Endothelial cell of umbilical vein (primary cell): Measurements from ENCODE around the gene KIAA1549. TPM values are rescaled to one million over a fixed set of nuclear protein-coding genes. Genes with fewer than 3 reads are reported as not detected.

ENCODE experiments used
- BruUV-seq: library from RNA; stranded (reverse); fragments of 400-500 nt; replicated peaks from 2 replicates; lab custom pipeline; 2021; lab: Mats Ljungman, UMichigan
- CTCF ChIA-PET: fragments of 300-600, 350-600 bp; sonication (Branson Sonifier 250); formaldehyde crosslinking; loops from one replicate; lab custom pipeline; 2021; ENCODE audit warnings: antibody characterized with exemption, inconsistent platforms; lab: Charles Lee
- POLR2A ChIA-PET: fragments of 300-600, 350-600 bp; sonication (Branson Sonifier 250); formaldehyde crosslinking; loops from one replicate; lab custom pipeline; 2021; ENCODE audit warnings: antibody characterized with exemption, inconsistent platforms; lab: Charles Lee
- DNase-seq: peaks from one replicate; pipeline ENCODE4 v3.0.0-alpha.2; 2011; ENCODE audit warnings: low read depth, low spot score
- FAIRE-seq: peaks from 2 replicates; lab custom pipeline; 2011; peaks lifted over from hg19 to GRCh38; lab: Jason Lieb, UNC
- H2AFZ ChIP-seq: 2 replicates; pipeline ENCODE4 v1.6.0; 2012; ENCODE audit warnings: low read depth, low read length, control low read depth, inconsistent platforms
- H3K27ac ChIP-seq: 2 replicates; pipeline ENCODE4 v1.5.1; 2011; ENCODE audit warnings: low read depth, mild to moderate bottlenecking, control low read depth, low read length, moderate library complexity; ENCODE audit not compliant: insufficient read depth
- H3K27me3 ChIP-seq, 2 experiments: 2 replicates each; pipeline versions ENCODE4 v1.6.0 to v1.6.1; 2011; ENCODE audit warnings: low read length in 2 of 2, mixed read lengths in 1 of 2; ENCODE audit not compliant: control insufficient read depth in 2 of 2, insufficient read depth in 2 of 2
- H3K36me3 ChIP-seq, 2 experiments: 2 replicates in 1 of 2; 3 replicates in 1 of 2; pipeline ENCODE4 v1.5.1; 2011; ENCODE audit warnings: low read length in 2 of 2, mild to moderate bottlenecking in 1 of 2, moderate library complexity in 1 of 2; ENCODE audit not compliant: control insufficient read depth in 2 of 2, insufficient read depth in 2 of 2; ENCODE audit errors: extremely low read depth in 1 of 2
- H3K4me1 ChIP-seq: 3 replicates; pipeline ENCODE4 v1.5.1; 2011; ENCODE audit warnings: mild to moderate bottlenecking, low read length; ENCODE audit not compliant: control insufficient read depth, insufficient read depth; ENCODE audit errors: extremely low read depth
- H3K4me2 ChIP-seq: 2 replicates; pipeline ENCODE4 v1.6.1; 2011; ENCODE audit warnings: low read length, control low read depth, mixed read lengths; ENCODE audit not compliant: insufficient read depth
- H3K4me3 ChIP-seq, 3 experiments: fragments of 200-600 bp in 1 of 3; sonication (generic), shearing (Covaris generic) in 1 of 3; replicated peaks in 1 of 3; 2 replicates each; pipeline ENCODE4 v1.5.1; 2011 to 2016; ENCODE audit warnings: control low read depth in 3 of 3, low read length in 3 of 3, mild to moderate bottlenecking in 2 of 3, inconsistent platforms in 1 of 3, low read depth in 1 of 3, moderate library complexity in 1 of 3; ENCODE audit not compliant: insufficient read depth in 1 of 3
- H3K79me2 ChIP-seq: 2 replicates; pipeline ENCODE4 v1.6.0; 2012; ENCODE audit warnings: low read length, inconsistent platforms; ENCODE audit not compliant: control insufficient read depth, insufficient read depth
- H3K9ac ChIP-seq: replicated peaks from 2 replicates; pipeline ENCODE3; 2011; ENCODE audit warnings: low read length, control low read depth; ENCODE audit not compliant: insufficient read depth; ENCODE audit errors: extremely low read depth
- H3K9me1 ChIP-seq: replicated peaks from 3 replicates; pipeline ENCODE4 v1.6.0; 2011; ENCODE audit warnings: mild to moderate bottlenecking, low read length; ENCODE audit not compliant: control insufficient read depth, insufficient read depth; ENCODE audit errors: extremely low read depth
- H3K9me3 ChIP-seq: replicated peaks from 2 replicates; pipeline ENCODE4 v1.5.1; 2012; ENCODE audit warnings: low read length, inconsistent platforms; ENCODE audit not compliant: control insufficient read depth, insufficient read depth
- H4K20me1 ChIP-seq: replicated peaks from 2 replicates; pipeline ENCODE3; 2011; ENCODE audit warnings: mild to moderate bottlenecking, low read length; ENCODE audit not compliant: control insufficient read depth, insufficient read depth; ENCODE audit errors: extremely low read depth
- CTCF ChIP-seq, 2 donors: IDR thresholded peaks; 1 replicate in 1 of 2; 2 replicates in 1 of 2; pipeline ENCODE4 v1.5.1; 2011; ENCODE audit warnings: low read length in 2 of 2, mild to moderate bottlenecking in 2 of 2, moderate library complexity in 2 of 2, control low read depth in 1 of 2, inconsistent platforms in 1 of 2, low read depth in 1 of 2; ENCODE audit not compliant: insufficient read depth in 1 of 2; ENCODE audit errors: extremely low read depth in 1 of 2
- EZH2 ChIP-seq: IDR thresholded peaks from 2 replicates; pipeline ENCODE4 v1.6.1; 2012; ENCODE audit warnings: borderline replicate concordance, low read depth, mild to moderate bottlenecking, moderate library complexity, low read length, inconsistent platforms; ENCODE audit not compliant: severe bottlenecking
- FOS ChIP-seq: IDR thresholded peaks from 2 replicates; pipeline ENCODE4 v1.6.1; 2011; ENCODE audit warnings: mild to moderate bottlenecking, low read length, moderate library complexity, borderline replicate concordance; ENCODE audit not compliant: insufficient read depth
- GATA2 ChIP-seq: IDR thresholded peaks from 2 replicates; pipeline ENCODE4 v1.7.0; 2011; ENCODE audit warnings: low read depth, mild to moderate bottlenecking, moderate library complexity, mixed read lengths, low read length; ENCODE audit not compliant: insufficient read length, insufficient read depth
- JUN ChIP-seq: IDR thresholded peaks from 2 replicates; pipeline ENCODE4 v1.6.1; 2011; ENCODE audit warnings: borderline replicate concordance, low read depth; ENCODE audit not compliant: insufficient read length, insufficient read depth
- MAX ChIP-seq: IDR thresholded peaks from 2 replicates; pipeline ENCODE4 v1.6.1; 2011; ENCODE audit not compliant: insufficient read depth, insufficient read length
- MYC ChIP-seq: IDR thresholded peaks from one replicate; pipeline ENCODE4 v1.6.1; 2011; ENCODE audit warnings: mild to moderate bottlenecking, low read depth, low read length
- POLR2A ChIP-seq: IDR thresholded peaks from 2 replicates; pipeline ENCODE4 v1.6.1; 2012; ENCODE audit warnings: low read depth, mild to moderate bottlenecking, control low read depth, low read length
- POLR2AphosphoS5 ChIP-seq: IDR thresholded peaks from 2 replicates; pipeline ENCODE4 v1.6.1; 2012; ENCODE audit warnings: low read depth, mild to moderate bottlenecking, control low read depth, low read length, moderate library complexity; ENCODE audit not compliant: insufficient read depth
- dilution Hi-C: fragments of 300-500 bp; cut with MboI; formaldehyde crosslinking; loops from one replicate; pipeline ENCODE4 v1.15.0; 2019; ENCODE audit warnings: low sequenced_read_pairs; ENCODE audit not compliant: extremely low pct_ligation_motif_present
- intact Hi-C: fragments of 100-400 bp; cut with micrococcal nuclease; formaldehyde crosslinking; loops from one replicate; pipeline ENCODE4 v1.10.0; 2022
- polyA plus RNA-seq, 4 experiments: library from polyadenylated mRNA; depleted of rRNA in 3 of 4; stranded (reverse) in 3 of 4; unstranded in 1 of 4; fragments of >200 nt; gene quantifications; 2 replicates each; pipeline versions ENCODE4 v1.2.1 to v1.2.3, GENCODE V29; 2011 to 2012; ENCODE audit warnings: missing spikeins in 1 of 4
- total RNA-seq: library from RNA; stranded (reverse); gene quantifications from 2 replicates; pipeline ENCODE4 v1.2.3, GENCODE V29; 2021

The KIAA1549 gene
- total and polyA plus RNA-seq, 2 donors (not counting 3 experiments of a cell fraction or from before 2014, with no cell fraction given): 4.6 to 10.9 TPM

- POLR2A ChIA-PET: no interaction called here
- Histone ChIP-seq H3K27me3 (no peaks in the 10 kb centered on the region), H3K27ac (no peak overlapping the region), H3K9ac (no peak overlapping the region), H3K4me3 (no peak overlapping the region), H3K9me3 (no peaks in the 10 kb centered on the region), H3K9me1 (no peaks in the 10 kb centered on the region), H3K79me2 (peaks cover 28% of the 10 kb centered on the region), H3K4me2 (no peak overlapping the region), H3K4me1 (peaks cover 6% of the 10 kb centered on the region), H3K36me3 (no peaks in the 10 kb centered on the region), H2AFZ (no peak overlapping the region), H4K20me1 (no peaks in the 10 kb centered on the region)
- BruUV-seq: no TSS peak
- dilution Hi-C loops: no loop called here
- no peak for DNase-seq
- TF ChIP-seq POLR2AphosphoS5 (no peak), CTCF (IDR thresholded peaks at IDR 0.05; ENCODE audit: extremely low read depth in 1 of 2, insufficient read depth in 1 of 2, low read depth in 1 of 2, low read length in 2 of 2) (no peak)
- no peak for FAIRE-seq
- CTCF ChIA-PET: interaction anchor here (1.0 to 2.5 kb wide), 4 partner anchors 10 to 84 kb away, joined by 3 to 7 read pairs (median 4); no protein-coding TSS in a partner anchor
- intact Hi-C loops: no loop called here
Observed at GRCh38 chr7:138970446-138970845, 10.7 kb downstream of the KIAA1549 start.

- peaks cover 29% of the 10 kb centered on the region for H3K79me2 ChIP-seq
- H3K27ac ChIP-seq: no peak overlapping the region
- TF ChIP-seq MAX: no peak
- TF ChIP-seq POLR2A: no peak
- no peak for TF ChIP-seq GATA2
- no peak for TF ChIP-seq MYC
- TF ChIP-seq POLR2AphosphoS5: no peak
- no peak for TF ChIP-seq FOS
- TF ChIP-seq JUN: no peak
- no peak for TF ChIP-seq EZH2
- no peak for TF ChIP-seq CTCF (IDR thresholded peaks at IDR 0.05; ENCODE audit: extremely low read depth in 1 of 2, insufficient read depth in 1 of 2, low read depth in 1 of 2, low read length in 2 of 2)
- ChIA-PET CTCF (no interaction called here), POLR2A (no interaction called here)
- H3K36me3 ChIP-seq: no peaks in the 10 kb centered on the region
- H3K9me3 ChIP-seq: no peaks in the 10 kb centered on the region
- no peak overlapping the region for H3K4me3 ChIP-seq
- intact Hi-C loops (no loop called here), dilution Hi-C loops (no loop called here)
- no peak for FAIRE-seq
- peak; percentile 11 for DNase-seq
- H3K4me2 ChIP-seq: no peak overlapping the region
- H3K4me1 ChIP-seq: peaks cover 6% of the 10 kb centered on the region
- H4K20me1 ChIP-seq: no peaks in the 10 kb centered on the region
- no peaks in the 10 kb centered on the region for H3K27me3 ChIP-seq
- no peaks in the 10 kb centered on the region for H3K9me1 ChIP-seq
- BruUV-seq: no TSS peak
- no peak overlapping the region for H2AFZ ChIP-seq
- no peak overlapping the region for H3K9ac ChIP-seq
Observed at GRCh38 chr7:138967159-138967558, 14.0 kb downstream of the KIAA1549 start.
